ENCODE results near the gene GBA3.

The GBA3 gene

DNA sequence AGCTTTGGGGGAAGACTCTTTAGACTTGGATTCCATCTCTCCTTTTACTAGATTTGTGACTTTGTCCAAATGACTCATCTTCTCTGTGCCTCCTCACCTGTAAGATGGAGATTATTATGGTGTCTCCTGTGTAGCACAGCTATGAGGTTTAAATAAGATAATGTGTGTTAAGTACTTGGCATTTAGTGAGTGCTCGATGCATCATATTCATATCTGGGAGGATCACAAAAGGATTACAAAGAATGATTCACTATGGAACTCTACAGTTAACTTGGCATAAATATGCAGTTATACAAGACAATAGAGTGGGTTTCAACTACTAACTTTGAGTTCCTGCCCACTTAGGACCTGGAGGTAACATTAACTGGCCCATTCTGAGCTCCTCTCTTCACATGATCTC is 2.3 kb downstream of the GBA3 start:
- no peak for DNase-seq (ENCODE audit: low read depth in 2 of 2)

GRCh38 chr4:22695917-22696316 is 3.2 kb downstream of the GBA3 start:
- no peak for DNase-seq (ENCODE audit: low read depth in 2 of 2)

GRCh38 chr4:22703912-22704311 is 11.2 kb downstream of the GBA3 start:
- no peak for DNase-seq (ENCODE audit: low read depth in 2 of 2)

GRCh38 chr4:22707390-22707789 is 14.7 kb downstream of the GBA3 start:
- no peak for DNase-seq (ENCODE audit: low read depth in 2 of 2)

- no peak for DNase-seq (ENCODE audit: low read depth in 2 of 2)
Observed at GRCh38 chr4:22708961-22709360, 16.2 kb downstream of the GBA3 start.

DNA sequence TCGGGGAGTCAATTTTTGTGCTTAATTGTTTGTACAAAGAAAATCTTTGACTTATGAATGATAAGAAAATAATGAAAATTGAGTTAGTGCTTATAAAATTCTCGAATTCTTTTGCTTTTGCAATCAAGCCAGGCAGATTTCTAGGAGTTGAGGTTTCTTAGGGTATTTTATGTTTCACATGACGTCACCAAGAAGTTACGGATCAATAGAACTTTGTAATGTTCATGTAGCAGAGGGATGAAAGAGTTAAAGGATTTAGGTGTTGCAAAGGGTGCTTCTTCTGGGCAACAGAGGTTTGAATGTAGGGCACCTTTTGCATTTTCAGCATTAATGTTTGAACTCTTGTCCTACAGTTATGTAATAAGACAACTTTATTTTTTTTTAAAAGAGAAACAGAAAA is 19.4 kb downstream of the GBA3 start:
- DNase-seq (ENCODE audit: low read depth in 2 of 2) = no peak

GRCh38 chr4:22712529-22712928 is 19.8 kb downstream of the GBA3 start:
- no peak for DNase-seq (ENCODE audit: low read depth in 2 of 2)

DNA sequence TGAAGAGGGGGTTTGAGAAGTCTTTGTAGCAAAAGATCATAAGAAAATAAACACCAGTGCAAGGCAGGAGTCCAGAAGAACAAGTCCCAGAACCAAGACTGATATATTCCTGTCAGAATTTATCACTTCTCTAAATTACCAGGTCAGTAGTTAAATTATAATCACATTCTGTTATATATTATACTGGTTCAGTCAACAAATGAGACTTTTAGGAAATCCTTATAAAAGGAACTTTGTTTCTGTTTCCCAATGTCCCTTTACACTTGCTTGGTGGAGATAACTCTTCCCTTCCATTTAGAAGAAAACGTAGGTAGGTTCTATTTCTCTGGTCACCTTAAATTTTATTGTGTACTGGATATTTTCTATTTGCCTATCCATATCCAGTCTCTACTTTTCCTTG is 21.1 kb downstream of the GBA3 start:
- no peak for DNase-seq (ENCODE audit: low read depth in 2 of 2)

GRCh38 chr4:22719218-22719617 is 26.5 kb downstream of the GBA3 start:
- DNase-seq (ENCODE audit: low read depth in 2 of 2) = no peak

DNA sequence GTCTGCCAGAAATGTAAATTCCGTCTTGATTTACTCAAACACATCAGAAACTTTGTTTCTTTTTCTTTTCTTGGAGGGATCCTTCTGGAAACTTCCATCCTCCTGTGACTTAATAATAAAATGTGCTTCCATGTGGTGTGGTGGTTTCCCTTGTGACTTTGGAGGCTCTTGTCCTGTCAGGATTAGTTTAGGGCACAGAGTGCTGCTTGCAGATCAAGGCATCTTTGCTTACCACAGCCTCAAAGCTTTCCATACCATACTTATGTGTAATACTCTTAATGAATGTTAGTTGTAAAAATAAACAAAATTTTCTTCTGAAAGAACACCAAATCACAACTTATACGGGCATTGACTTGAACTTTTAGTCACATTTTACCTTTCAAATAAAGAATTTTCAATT is 27.4 kb downstream of the GBA3 start:
- DNase-seq (ENCODE audit: low read depth in 2 of 2) = no peak

GRCh38 chr4:22721204-22721603 is 28.5 kb downstream of the GBA3 start:
- DNase-seq (ENCODE audit: low read depth in 2 of 2) = no peak

DNA sequence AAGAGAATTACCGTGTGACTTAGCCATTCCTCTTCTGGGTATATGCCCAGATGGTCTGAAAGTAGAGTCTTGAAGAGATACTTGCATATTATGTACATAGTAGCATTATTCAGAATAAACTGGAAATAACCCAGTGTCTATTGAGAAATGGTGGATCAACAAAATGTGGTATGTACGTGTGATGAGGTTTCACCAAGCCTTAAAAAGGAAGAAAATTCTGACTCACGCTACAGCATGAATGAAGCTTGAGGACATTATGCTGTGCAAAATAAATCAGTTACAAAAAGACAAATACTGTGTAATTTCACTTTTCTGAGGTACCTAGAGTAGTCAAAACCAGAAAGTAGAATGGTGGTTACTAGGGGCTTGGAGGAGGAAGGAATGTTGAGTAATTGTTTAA is 37.3 kb downstream of the GBA3 start:
- DNase-seq (ENCODE audit: low read depth in 2 of 2) = no peak

- DNase-seq (ENCODE audit: low read depth in 2 of 2) = no peak
Observed at GRCh38 chr4:22733816-22734215, 41.1 kb downstream of the GBA3 start.

DNA sequence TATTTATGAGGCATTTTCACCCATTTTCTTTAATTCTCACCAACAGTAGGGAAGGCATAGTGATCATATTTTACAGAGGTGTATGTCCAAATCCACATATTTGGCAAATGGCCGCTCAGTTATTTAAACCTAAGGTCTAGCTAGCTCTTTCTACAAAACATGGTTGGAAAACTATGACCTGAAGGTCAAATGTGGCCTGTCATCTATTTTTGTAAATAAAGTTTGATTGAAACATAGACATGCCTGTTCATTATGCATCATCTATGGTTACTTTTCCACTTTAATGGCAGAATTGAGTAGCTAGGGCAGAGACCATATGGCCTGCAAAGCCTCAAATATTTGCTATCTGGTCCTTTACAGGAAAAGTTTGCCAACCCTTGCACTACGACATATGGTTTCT is 44.2 kb downstream of the GBA3 start:
- no peak for DNase-seq (ENCODE audit: low read depth in 2 of 2)

DNA sequence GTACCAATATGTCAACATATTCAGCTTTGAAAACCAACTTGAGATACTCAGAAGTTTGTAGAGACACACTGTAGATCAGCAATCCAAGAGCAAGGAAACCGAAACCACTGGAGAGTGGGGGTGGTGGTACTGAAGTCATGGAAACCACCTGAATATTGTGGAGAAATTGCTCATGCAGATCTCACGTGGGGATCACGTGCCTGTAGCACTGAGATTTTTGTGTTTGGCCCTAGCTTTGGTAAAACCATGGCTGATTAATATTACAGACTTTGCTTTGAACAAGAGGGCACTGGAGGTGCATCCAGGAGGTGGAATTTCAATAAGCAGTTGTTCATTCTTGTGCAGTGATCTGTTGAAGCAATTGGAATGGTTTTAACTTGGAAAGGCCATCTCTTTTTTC is 47.2 kb downstream of the GBA3 start:
- DNase-seq (ENCODE audit: low read depth in 2 of 2) = no peak

- no peak for DNase-seq (ENCODE audit: low read depth in 2 of 2)
Observed at GRCh38 chr4:22741744-22742143, 49.0 kb downstream of the GBA3 start.

GRCh38 chr4:22743290-22743689 is 50.6 kb downstream of the GBA3 start:
- no peak for DNase-seq (ENCODE audit: low read depth in 2 of 2)

GRCh38 chr4:22744478-22745062 is 51.8 kb downstream of the GBA3 start:
- no peak for DNase-seq (ENCODE audit: low read depth in 2 of 2)

DNA sequence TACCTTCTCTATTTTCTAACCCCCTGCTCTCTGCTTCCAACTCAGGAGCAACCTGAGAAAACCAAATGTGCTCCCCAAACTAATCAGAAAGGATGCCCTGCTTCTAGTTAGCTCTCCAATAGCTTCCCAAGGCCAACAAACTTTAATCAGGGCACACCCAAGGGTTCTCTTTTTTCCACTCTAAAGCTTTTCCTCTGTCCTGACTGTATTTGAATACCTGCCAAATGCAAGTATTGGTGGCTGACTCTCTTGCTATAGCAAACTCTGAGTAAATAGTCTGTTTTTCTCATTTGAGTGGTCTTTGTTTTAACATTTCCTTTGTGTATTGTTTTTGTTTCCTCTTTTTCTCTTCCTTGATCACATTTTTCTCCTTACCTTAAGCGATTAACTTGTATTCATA is 52.5 kb downstream of the GBA3 start:
- no peak for DNase-seq (ENCODE audit: low read depth in 2 of 2)

DNA sequence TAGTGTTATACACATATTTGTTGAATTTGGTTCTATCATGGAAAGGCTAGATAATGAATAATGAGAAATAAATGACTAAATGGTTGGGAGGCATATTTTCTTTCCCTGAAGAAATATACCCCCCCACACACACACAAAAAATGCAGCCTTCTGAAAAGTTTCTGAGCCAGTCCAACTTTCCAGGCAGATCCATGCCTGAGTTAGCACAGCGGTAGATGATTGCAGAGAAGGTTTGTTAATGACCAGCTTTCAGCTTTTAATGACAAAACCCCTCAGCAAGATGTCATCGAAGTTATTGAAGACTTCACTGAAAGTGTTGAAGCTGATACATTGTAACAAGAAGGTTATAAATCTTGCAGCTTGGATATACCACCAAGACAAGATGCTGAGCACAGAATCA is 61.4 kb downstream of the GBA3 start:
- DNase-seq (ENCODE audit: low read depth in 2 of 2) = no peak

DNA sequence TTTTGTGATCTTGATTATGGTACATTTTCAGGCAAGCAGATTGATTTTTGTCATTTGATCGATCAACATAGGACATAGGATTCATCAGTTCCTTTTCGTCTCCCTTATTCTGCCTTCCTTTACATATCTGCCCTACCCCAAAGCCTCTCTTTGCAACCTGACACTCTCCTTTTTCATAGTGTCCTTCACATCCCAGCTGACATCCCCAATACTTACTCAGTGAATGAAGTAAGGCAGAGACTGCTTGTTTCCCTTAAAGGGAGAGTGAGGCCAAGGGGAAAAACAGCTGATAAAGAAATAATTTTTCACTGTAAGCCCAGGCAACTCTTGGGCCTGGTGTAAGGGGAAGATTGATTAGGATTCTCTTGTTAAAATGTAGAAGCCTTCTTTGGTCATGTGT is 69.8 kb downstream of the GBA3 start:
- no peak for DNase-seq (ENCODE audit: low read depth in 2 of 2)

DNA sequence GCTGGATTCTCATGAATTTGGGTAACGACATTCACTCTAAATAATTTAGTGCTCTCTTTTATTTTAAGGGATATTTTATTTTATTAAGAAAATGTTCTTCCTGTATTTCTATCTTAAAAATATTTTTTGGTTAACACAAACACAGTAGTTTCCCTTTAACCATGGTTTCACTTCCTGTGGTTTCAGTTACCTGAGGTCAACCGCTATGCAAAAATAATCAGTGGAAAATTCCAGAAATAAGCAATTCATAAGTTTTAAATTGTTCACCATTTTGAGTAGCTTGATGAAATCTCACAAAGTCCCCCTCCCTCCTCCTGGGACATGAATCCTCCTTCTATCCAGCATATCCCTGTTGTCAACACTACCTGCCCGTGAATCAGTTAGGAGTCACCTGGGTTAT is 71.4 kb downstream of the GBA3 start:
- no peak for DNase-seq (ENCODE audit: low read depth in 2 of 2)

GRCh38 chr4:22766068-22766467 is 73.3 kb downstream of the GBA3 start:
- DNase-seq (ENCODE audit: low read depth in 2 of 2) = no peak

- no peak for DNase-seq (ENCODE audit: low read depth in 2 of 2)
Observed at GRCh38 chr4:22778547-22779163, 85.9 kb downstream of the GBA3 start.
